WERI-Rb-1 (cell line): ENCODE data around the gene RASL10B.

ENCODE experiments used
- DNase-seq: peaks from one replicate; pipeline ENCODE4 v3.0.0-alpha.2; 2020
- H3K27ac ChIP-seq: fragments of 250-450 bp; sonication (Bioruptor Pico); 2 replicates; pipeline ENCODE4 v1.5.1; 2020; ENCODE audit warnings: mild to moderate bottlenecking, moderate library complexity
- H3K27me3 ChIP-seq: fragments of 250-450 bp; sonication (Bioruptor Pico); 2 replicates; pipeline ENCODE4 v1.5.1; 2021; ENCODE audit warnings: mild to moderate bottlenecking, low read depth, moderate library complexity; ENCODE audit not compliant: insufficient read depth, severe bottlenecking
- H3K36me3 ChIP-seq: fragments of 250-450 bp; sonication (Bioruptor Pico); 2 replicates; pipeline ENCODE4 v1.5.1; 2020; ENCODE audit warnings: mild to moderate bottlenecking, moderate library complexity
- H3K4me3 ChIP-seq: 2 replicates; pipeline ENCODE4 v1.5.1; 2011; ENCODE audit warnings: low read depth, mild to moderate bottlenecking, control low read depth, low read length
- H3K9me3 ChIP-seq: fragments of 250-450 bp; sonication (Bioruptor Pico); 2 replicates; pipeline ENCODE4 v1.5.1; 2021; ENCODE audit warnings: mild to moderate bottlenecking, moderate library complexity; ENCODE audit not compliant: severe bottlenecking
- CTCF ChIP-seq: IDR thresholded peaks from 2 replicates; pipeline ENCODE4 v1.5.1; 2011; ENCODE audit warnings: low read depth, mild to moderate bottlenecking, control low read depth, inconsistent platforms, low read length

Gene RASL10B

GRCh38 chr17:35743626-35744328, 12.3 kb downstream of the RASL10B start:
- DNase-seq, result no peak
- Histone ChIP-seq H3K36me3 (no peaks in the 10 kb centered on the region), H3K27ac (no peak overlapping the region), H3K4me3 (no peak overlapping the region), H3K27me3 (peaks cover 3% of the 10 kb centered on the region), H3K9me3 (no peaks in the 10 kb centered on the region)
- no peak for TF ChIP-seq CTCF

- DNase-seq, result no peak
- TF ChIP-seq CTCF, result no peak
- H3K36me3 ChIP-seq, result no peaks in the 10 kb centered on the region
- H3K4me3 ChIP-seq, result no peak overlapping the region
- no peaks in the 10 kb centered on the region for H3K9me3 ChIP-seq
- H3K27me3 ChIP-seq, result peaks cover 3% of the 10 kb centered on the region
- H3K27ac ChIP-seq, result no peak overlapping the region
Observed at GRCh38 chr17:35744830-35745229, 13.4 kb downstream of the RASL10B start.

GRCh38 chr17:35745246-35745645, 13.8 kb downstream of the RASL10B start:
- no peaks in the 10 kb centered on the region for H3K36me3 ChIP-seq
- no peak for DNase-seq
- no peak for TF ChIP-seq CTCF
- H3K4me3 ChIP-seq, result no peak overlapping the region
- no peaks in the 10 kb centered on the region for H3K9me3 ChIP-seq
- H3K27me3 ChIP-seq, result peaks cover 3% of the 10 kb centered on the region
- H3K27ac ChIP-seq, result no peak overlapping the region

GRCh38 chr17:35745749-35746320, 14.4 kb downstream of the RASL10B start:
- Histone ChIP-seq H3K9me3 (no peaks in the 10 kb centered on the region), H3K4me3 (no peak overlapping the region), H3K27me3 (peaks cover 3% of the 10 kb centered on the region), H3K36me3 (no peaks in the 10 kb centered on the region), H3K27ac (no peak overlapping the region)
- TF ChIP-seq CTCF, result no peak
- DNase-seq, result no peak

GRCh38 chr17:35747540-35748017, 16.1 kb downstream of the RASL10B start:
- no peaks in the 10 kb centered on the region for H3K36me3 ChIP-seq
- no peak overlapping the region for H3K27ac ChIP-seq
- H3K4me3 ChIP-seq, result no peak overlapping the region
- TF ChIP-seq CTCF, result peak; percentile 90
- H3K9me3 ChIP-seq, result no peaks in the 10 kb centered on the region
- DNase-seq, result peak; percentile 78
- H3K27me3 ChIP-seq, result no peaks in the 10 kb centered on the region
